Peyer's patch (tissue), 4 donors: ENCODE measurements around the gene IKZF4.

Experiments used
- POLR2A ChIP-seq, 2 donors: fragments of 450-650 bp; IDR thresholded peaks; one replicate each; pipeline ENCODE4 v1.5.1; 2017; ENCODE audit warnings: antibody characterized with exemption in 2 of 2, mild to moderate bottlenecking in 2 of 2, moderate library complexity in 2 of 2
- TF ChIP-seq, protein P1 (sequence below), 6 experiments: fragments of 450-650 bp in 4 of 6; fragments of 200-600 bp in 2 of 6; sonication (generic) in 1 of 6; IDR thresholded peaks; one replicate each; pipeline ENCODE4 v1.5.1; 2017 to 2019; ENCODE audit warnings: antibody characterized with exemption in 6 of 6, mild to moderate bottlenecking in 3 of 6, moderate library complexity in 1 of 6

DNA sequence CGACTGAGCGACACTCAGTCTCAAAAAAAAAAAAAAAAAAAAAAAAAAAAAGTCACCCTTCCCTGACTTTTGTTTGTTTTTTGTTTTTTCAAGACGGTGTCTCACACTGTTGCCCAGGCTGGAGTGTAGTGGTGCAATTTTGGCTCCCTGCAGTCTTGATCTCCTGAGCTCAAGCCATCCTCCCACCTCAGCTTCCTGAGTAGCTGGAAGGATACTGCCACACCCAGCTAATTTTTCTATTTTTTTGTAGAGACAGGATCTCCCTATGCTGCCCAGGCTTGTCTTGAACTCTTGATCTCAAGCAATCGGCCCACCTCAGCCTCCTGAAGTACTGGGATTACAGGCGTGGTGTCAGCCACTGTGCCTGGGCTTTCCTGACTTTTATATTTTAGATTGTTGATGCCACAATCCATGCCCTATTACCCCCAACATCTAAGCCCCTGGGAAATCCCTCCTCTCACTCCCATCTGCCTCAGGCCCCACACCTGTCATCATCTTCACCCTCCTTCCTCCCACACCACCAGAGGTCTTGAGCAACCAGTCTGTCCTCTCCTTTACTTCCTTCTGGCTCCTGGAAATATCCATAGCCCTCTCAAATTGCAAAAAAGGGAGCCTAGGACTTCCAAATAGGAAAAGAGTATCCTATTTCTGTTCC lies 7.8 kb downstream of the IKZF4 start:
- TF ChIP-seq, protein P1, sequence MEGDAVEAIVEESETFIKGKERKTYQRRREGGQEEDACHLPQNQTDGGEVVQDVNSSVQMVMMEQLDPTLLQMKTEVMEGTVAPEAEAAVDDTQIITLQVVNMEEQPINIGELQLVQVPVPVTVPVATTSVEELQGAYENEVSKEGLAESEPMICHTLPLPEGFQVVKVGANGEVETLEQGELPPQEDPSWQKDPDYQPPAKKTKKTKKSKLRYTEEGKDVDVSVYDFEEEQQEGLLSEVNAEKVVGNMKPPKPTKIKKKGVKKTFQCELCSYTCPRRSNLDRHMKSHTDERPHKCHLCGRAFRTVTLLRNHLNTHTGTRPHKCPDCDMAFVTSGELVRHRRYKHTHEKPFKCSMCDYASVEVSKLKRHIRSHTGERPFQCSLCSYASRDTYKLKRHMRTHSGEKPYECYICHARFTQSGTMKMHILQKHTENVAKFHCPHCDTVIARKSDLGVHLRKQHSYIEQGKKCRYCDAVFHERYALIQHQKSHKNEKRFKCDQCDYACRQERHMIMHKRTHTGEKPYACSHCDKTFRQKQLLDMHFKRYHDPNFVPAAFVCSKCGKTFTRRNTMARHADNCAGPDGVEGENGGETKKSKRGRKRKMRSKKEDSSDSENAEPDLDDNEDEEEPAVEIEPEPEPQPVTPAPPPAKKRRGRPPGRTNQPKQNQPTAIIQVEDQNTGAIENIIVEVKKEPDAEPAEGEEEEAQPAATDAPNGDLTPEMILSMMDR (IDR thresholded peaks at IDR 0.05), result no peak
- no peak for TF ChIP-seq POLR2A (IDR thresholded peaks at IDR 0.05)
